ENCODE data around the gene KCNH1. TPM values are rescaled to one million over a fixed set of nuclear protein-coding genes. Genes with fewer than 3 reads are reported as not detected.

The KCNH1 gene
- polyA plus RNA-seq, 1 donor from 2014 or later: 3.9 TPM

DNA sequence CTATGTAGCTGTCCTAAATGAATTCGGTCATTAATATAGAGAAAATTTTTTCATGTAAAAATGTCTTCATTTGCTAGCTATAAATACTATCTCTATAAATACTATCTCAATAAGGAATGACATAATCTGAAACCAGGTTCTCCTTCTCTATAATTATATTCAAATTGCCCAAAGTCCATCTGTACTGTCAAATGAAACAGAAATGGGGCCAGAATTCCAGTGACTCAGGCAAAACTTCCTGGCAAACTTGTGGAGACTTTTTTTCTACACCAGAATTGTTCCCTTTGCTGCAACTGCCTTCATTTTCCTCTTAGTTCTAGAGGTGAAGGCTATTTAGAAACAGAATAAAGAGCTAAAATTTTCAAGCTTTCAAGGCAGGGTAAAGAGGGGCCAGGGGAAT lies 152.5 kb downstream of the KCNH1 start:
- Histone ChIP-seq H3K9ac (ENCODE audit: low read length) (no peak overlapping the region), H3K9me2 (ENCODE audit: insufficient read depth, low read length) (no peaks in the 10 kb centered on the region)
- TF ChIP-seq EP300 (conservative IDR thresholded peaks at IDR 0.05; ENCODE audit: poor library complexity, severe bottlenecking) (no peak), MXI1 (conservative IDR thresholded peaks at IDR 0.05; ENCODE audit: poor library complexity, severe bottlenecking) (no peak), TAF1 (IDR thresholded peaks at IDR 0.05; ENCODE audit: low read depth) (no peak), SMC3 (conservative IDR thresholded peaks at IDR 0.05; ENCODE audit: poor library complexity) (no peak), RAD21 (conservative IDR thresholded peaks at IDR 0.05) (no peak), POLR2AphosphoS5 (IDR thresholded peaks at IDR 0.05) (no peak), EZH2 (IDR thresholded peaks at IDR 0.05; ENCODE audit: borderline replicate concordance, insufficient read depth, low read length, poor library complexity, severe bottlenecking) (no peak)
- TF ChIP-seq, protein P1, sequence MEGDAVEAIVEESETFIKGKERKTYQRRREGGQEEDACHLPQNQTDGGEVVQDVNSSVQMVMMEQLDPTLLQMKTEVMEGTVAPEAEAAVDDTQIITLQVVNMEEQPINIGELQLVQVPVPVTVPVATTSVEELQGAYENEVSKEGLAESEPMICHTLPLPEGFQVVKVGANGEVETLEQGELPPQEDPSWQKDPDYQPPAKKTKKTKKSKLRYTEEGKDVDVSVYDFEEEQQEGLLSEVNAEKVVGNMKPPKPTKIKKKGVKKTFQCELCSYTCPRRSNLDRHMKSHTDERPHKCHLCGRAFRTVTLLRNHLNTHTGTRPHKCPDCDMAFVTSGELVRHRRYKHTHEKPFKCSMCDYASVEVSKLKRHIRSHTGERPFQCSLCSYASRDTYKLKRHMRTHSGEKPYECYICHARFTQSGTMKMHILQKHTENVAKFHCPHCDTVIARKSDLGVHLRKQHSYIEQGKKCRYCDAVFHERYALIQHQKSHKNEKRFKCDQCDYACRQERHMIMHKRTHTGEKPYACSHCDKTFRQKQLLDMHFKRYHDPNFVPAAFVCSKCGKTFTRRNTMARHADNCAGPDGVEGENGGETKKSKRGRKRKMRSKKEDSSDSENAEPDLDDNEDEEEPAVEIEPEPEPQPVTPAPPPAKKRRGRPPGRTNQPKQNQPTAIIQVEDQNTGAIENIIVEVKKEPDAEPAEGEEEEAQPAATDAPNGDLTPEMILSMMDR (IDR thresholded peaks at IDR 0.05; ENCODE audit: poor library complexity, severe bottlenecking): no peak
- TF ChIP-seq, protein P2, sequence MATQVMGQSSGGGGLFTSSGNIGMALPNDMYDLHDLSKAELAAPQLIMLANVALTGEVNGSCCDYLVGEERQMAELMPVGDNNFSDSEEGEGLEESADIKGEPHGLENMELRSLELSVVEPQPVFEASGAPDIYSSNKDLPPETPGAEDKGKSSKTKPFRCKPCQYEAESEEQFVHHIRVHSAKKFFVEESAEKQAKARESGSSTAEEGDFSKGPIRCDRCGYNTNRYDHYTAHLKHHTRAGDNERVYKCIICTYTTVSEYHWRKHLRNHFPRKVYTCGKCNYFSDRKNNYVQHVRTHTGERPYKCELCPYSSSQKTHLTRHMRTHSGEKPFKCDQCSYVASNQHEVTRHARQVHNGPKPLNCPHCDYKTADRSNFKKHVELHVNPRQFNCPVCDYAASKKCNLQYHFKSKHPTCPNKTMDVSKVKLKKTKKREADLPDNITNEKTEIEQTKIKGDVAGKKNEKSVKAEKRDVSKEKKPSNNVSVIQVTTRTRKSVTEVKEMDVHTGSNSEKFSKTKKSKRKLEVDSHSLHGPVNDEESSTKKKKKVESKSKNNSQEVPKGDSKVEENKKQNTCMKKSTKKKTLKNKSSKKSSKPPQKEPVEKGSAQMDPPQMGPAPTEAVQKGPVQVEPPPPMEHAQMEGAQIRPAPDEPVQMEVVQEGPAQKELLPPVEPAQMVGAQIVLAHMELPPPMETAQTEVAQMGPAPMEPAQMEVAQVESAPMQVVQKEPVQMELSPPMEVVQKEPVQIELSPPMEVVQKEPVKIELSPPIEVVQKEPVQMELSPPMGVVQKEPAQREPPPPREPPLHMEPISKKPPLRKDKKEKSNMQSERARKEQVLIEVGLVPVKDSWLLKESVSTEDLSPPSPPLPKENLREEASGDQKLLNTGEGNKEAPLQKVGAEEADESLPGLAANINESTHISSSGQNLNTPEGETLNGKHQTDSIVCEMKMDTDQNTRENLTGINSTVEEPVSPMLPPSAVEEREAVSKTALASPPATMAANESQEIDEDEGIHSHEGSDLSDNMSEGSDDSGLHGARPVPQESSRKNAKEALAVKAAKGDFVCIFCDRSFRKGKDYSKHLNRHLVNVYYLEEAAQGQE (IDR thresholded peaks at IDR 0.05; ENCODE audit: borderline replicate concordance): no peak

DNA sequence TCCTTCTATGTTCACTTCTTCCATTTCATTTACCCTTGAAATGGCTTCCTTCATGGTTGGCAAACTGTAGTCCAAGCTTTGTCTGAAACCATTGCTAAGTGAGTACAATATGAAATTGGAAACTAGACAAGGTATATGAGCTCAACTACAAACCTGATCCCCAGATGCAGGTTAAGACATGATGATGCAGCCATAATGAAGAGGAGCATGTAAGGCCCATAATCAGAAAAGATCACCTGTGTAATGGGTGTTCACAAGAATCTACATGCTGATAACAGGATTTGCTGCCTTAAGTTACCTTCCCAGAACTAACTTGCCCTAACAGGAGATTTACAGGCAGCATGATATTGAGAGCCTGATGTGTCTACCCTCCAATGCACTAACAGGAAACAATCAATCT lies 153.9 kb downstream of the KCNH1 start:
- Histone ChIP-seq H3K27ac (ENCODE audit: low read length) (no peak overlapping the region), H3K79me2 (replicated peaks; ENCODE audit: insufficient read depth, low read length) (no peaks in the 10 kb centered on the region), H3K27me3 (ENCODE audit: insufficient read depth, low read depth, low read length) (no peaks in the 10 kb centered on the region), H3K4me2 (ENCODE audit: low read length) (no peak overlapping the region), H3K4me3 (ENCODE audit: low read length) (no peak overlapping the region), H3K9me3 (ENCODE audit: low read length) (no peaks in the 10 kb centered on the region), H2AFZ (ENCODE audit: low read depth, low read length) (no peak overlapping the region), H3F3A (ENCODE audit: insufficient read depth, low read length, poor library complexity, severe bottlenecking) (no peaks in the 10 kb centered on the region), H3K9me2 (ENCODE audit: insufficient read depth, low read length) (no peaks in the 10 kb centered on the region), H3K36me3 (ENCODE audit: insufficient read depth, low read length) (no peaks in the 10 kb centered on the region), H4K20me1 (ENCODE audit: insufficient read depth) (no peaks in the 10 kb centered on the region), H3K9ac (ENCODE audit: low read length) (no peak overlapping the region)
- TF ChIP-seq EZH2 (IDR thresholded peaks at IDR 0.05; ENCODE audit: borderline replicate concordance, insufficient read depth, low read length, poor library complexity, severe bottlenecking): no peak
- TF ChIP-seq, protein P2 (IDR thresholded peaks at IDR 0.05; ENCODE audit: borderline replicate concordance): no peak
- no peak for TF ChIP-seq POLR2AphosphoS5 (IDR thresholded peaks at IDR 0.05)
- TF ChIP-seq TAF1 (IDR thresholded peaks at IDR 0.05; ENCODE audit: low read depth): no peak
- TF ChIP-seq, protein P1 (IDR thresholded peaks at IDR 0.05; ENCODE audit: poor library complexity, severe bottlenecking): no peak

More for the DNA sequence above, 152.5 kb downstream of the KCNH1 start:
- no peak overlapping the region for H3K4me3 ChIP-seq (ENCODE audit: low read length)
- H2AFZ ChIP-seq (ENCODE audit: low read depth, low read length): no peak overlapping the region
- no peaks in the 10 kb centered on the region for H3K9me3 ChIP-seq (ENCODE audit: low read length)
- no peak overlapping the region for H3K27ac ChIP-seq (ENCODE audit: low read length)
- H3K79me2 ChIP-seq (replicated peaks; ENCODE audit: insufficient read depth, low read length): no peaks in the 10 kb centered on the region
- H3K36me3 ChIP-seq (ENCODE audit: insufficient read depth, low read length): no peaks in the 10 kb centered on the region
- H4K20me1 ChIP-seq (ENCODE audit: insufficient read depth): no peaks in the 10 kb centered on the region
- no peaks in the 10 kb centered on the region for H3K27me3 ChIP-seq (ENCODE audit: insufficient read depth, low read depth, low read length)
- H3K4me2 ChIP-seq (ENCODE audit: low read length): no peak overlapping the region
- H3F3A ChIP-seq (ENCODE audit: insufficient read depth, low read length, poor library complexity, severe bottlenecking): no peaks in the 10 kb centered on the region

Measured in neural cell (in vitro differentiated cells).